ELR (cell line): ENCODE measurements around the gene PRSS56.
"Not testable (repeated sequence)": the region's sequence is repeated elsewhere in the genome, so short reads cannot be mapped to it uniquely, and the experiment has no call there.

Experiments
- DNase-seq: peaks from one replicate; pipeline ENCODE4 v3.0.0-alpha.2; 2015; ENCODE audit warnings: low read depth

Gene PRSS56

DNA sequence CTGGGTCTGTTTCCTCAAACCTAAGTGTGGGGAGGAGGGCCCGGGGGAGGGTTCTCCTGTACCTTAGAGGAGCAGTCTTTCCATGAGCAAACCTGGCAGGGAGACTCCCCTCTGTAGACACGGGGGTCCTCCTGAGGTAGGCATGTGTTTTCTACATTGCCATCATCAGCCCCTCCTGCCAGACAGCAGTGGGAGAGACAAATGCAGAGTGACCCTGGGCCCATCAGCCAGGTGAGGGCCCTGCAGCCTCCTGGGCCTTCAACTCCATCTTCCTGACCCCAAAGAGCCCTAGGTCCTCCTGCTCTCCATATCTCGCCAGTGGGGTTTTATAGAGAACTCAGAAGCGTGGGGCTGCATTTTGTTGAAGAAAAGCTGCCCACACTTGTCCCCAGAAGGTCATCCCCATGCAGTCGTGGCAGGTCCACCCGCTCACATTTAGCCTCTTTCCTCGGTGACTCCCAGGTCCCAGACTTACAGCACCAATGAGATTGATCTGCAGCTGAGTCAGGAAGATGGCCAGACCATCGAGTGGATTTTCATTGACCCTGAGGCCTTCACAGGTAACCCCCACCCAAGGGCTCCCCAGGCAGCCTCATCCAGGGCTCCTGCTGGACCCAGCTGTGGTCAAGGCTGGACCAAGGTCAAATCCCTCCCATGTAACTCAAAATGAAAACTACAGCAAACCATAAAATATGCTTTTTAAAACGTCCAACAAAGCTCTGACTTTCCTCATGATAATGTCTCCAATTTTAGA is 21.9 kb downstream of the PRSS56 start:
- no peak for DNase-seq

DNA sequence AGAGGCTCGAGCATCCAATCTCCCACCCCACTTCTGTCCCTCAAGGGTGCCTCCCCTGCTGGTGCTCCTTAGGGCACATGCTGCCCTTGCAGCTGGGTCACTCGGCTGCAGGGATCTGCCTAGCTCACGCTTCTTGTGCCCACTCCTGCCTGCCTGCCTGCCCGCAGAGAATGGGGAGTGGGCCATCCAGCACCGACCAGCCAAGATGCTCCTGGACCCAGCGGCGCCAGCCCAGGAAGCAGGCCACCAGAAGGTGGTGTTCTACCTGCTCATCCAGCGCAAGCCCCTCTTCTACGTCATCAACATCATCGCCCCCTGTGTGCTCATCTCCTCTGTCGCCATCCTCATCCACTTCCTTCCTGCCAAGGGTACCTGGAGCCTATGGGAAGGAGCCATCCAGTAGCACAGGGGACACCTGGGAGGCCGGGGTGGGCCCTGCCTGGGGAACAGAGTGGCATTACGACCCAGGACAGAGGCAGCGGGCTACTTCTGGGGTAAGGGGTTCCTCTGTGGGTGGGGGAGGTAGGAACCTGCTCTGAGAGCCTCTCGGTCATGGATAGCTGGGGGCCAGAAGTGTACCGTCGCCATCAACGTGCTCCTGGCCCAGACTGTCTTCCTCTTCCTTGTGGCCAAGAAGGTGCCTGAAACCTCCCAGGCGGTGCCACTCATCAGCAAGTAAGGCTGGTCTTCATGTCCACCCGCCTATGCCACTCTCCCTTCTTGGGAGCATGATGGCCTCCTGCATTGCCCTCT is 22.7 kb downstream of the PRSS56 start:
- no peak for DNase-seq

DNA sequence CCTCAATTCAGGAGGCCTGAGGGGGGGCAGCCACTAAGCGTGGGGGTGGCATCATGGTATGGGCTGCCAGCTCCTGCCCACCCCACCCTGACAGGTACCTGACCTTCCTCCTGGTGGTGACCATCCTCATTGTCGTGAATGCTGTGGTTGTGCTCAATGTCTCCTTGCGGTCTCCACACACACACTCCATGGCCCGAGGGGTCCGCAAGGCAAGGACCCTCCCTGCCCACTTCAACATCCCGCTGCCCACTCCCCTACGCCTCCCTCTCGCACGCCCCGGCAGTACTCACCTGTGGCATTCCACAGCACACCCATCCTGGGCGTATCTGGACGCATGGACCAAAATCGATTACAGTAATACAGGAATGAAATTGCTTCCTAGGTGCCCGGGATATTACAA is 23.3 kb downstream of the PRSS56 start:
- no peak for DNase-seq

DNA sequence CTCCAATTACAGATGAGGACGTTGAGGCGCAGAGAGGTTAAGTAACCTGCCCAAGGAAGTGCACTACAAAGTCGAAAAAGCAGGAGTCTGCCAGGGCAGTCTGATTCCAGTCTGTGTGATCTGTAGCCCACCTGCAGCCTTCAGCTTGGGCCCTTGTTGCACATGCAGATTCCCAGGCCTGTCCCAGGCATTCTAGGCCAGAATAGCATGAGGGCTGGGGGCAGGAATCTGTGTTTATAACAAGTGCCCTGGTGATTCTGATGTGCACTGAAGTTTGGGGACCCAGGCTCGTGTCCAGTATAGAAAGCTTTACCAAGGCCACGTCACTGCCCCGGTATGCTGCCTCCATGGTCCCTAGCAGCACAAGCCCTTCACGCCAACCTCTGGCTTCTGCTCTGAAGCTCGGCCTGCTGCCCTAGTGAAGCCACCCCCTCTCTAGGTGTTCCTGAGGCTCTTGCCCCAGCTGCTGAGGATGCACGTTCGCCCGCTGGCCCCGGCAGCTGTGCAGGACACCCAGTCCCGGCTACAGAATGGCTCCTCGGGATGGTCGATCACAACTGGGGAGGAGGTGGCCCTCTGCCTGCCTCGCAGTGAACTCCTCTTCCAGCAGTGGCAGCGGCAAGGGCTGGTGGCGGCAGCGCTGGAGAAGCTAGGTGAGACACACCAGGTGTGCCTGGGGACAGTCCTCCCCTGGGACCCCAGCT is 23.9 kb downstream of the PRSS56 start:
- DNase-seq: no peak

DNA sequence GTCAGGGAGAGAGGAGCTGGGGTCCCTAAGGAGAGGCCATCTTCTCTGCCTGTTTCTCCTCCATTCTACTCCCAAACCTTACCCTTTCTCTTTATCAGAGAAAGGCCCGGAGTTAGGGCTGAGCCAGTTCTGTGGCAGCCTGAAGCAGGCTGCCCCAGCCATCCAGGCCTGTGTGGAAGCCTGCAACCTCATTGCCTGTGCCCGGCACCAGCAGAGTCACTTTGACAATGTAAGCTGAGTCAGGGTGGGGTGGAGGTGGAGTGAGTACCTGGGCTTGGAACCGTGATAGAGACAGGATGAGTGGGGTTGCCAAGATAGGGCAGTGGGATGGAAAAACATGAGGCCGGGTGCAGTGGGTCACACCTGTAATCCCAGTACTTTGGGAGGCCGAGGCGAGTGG is 24.5 kb downstream of the PRSS56 start:
- no peak for DNase-seq

DNA sequence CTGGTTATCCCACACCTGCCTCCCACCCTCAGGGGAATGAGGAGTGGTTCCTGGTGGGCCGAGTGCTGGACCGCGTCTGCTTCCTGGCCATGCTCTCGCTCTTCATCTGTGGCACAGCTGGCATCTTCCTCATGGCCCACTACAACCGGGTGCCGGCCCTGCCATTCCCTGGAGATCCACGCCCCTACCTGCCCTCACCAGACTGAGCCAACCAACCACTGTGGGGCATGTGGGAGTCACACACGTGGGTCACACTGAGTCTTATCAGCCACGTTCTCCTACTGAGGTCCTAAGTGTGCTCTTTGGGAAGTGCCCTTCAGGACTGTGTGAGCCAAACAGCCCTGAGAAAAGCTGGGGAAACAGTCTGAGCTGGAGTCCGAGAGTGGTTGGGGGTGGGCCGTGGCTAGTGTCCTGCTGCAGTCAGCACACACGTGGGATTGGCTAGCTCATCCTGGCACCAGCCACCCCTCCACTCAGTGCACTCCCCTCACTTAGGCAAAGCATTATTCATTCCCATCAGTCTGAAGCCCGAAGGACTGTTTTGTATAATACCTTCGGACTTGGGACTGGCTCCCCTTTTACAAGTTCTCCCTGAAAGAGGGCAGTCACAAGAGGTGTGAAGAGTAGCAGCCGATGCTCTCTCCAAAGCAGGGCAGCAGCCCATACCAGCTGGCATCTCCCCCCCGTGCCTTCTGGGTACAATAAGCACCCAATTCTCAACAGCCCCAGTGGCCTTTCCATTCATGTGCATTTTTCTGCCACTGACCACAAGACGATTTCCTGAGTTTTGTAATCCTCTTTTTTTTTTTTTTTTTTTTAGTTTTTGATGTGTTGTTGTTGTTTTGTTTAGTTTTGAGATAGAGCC is 25.6 kb downstream of the PRSS56 start:
- no peak for DNase-seq

DNA sequence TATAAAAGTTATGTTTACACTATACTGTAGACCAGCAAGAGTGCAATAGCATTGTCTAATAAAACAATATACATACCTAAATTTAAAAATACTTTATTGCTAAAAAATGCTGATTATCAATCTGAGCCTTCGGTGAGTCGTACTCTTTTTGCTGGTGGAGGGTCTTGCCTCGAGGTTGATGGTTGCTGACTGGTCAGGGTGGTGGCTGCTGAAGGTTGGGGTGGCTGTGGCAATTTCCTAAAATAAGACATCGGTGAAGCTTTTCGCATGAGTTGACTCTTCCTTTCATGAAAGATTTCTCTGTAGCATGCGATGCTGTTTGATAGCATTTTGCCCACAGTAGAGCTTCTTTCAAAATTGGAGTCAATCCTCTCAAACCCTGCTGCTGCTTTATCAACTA is 27.8 kb downstream of the PRSS56 start:
- no peak for DNase-seq

DNA sequence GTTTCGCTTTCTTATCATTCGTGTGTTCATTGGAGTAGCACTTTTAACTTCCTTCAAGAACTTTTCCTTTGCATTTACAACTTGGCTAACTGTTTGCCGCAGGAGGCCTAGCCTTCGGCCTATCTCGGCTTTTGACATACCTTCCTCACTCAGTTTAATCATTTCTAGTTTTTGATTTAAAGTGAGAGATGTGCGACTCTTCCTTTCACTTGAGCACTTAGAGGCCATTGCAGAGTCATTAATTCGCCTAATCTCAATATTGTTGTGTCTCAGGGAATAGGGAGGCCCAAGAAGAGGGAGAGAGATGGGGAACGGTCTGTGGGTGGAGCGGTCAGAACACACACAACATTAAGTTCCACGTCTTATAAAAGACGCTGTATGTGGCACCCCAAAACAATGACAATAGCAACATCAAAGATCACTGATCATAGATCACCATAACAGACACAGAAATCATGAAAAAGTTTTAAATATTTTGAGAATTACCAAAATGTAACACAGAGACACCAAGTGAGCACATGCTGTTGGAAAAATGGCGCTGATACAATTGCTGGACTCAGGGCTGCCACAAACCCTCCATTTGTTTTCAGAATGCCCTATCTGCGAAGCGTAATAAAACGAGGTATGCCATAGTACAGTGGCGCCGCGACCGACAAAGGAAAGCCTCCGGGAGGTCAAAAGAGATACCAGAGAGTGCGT is 29.6 kb downstream of the PRSS56 start:
- peak; percentile 10 for DNase-seq

DNA sequence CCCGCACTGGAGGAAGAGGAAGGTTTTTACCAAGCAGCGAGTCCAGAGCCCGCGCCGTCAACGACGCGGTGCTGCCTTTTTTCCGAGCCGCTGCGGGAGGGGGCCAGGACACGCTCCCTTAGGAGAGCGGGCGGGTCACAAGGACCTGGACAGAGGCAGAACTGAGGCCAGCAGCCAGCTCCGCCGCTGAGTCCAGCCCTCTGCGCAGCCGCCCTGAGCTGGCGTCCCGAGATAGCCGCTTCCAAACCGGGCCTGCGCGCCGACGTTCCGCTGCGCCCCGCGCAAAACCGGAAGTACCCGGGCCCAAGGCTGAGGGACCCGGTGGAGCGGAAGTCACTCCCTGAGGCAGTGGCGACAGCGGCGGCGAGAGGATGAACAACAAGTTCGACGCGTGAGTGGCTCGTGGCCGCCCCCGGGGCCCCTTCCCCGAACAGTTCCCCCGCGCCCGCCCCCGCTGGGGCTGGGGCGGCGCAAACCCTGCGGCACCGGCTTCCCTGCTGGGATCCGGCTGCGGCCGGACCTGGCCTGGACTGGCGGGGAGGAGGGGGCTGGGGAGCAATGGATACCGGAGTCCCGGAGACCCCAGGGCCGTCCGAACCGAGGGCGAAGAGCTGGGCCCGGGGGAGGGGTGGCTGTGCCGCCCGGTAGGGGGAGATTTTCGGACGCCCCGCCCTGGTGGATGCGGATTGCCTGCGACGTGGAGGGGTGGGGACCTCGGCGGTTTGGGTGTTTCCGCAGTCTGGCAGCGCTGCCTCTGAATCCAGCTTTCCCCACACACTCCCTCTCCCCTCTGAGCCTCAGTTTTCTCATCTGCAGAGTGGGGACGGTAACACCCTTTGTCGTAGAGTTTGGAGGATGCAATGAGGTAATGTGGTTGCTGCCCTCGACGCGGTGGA is 30.4 kb downstream of the PRSS56 start, which contains the start of the genes EIF4E2 and TIGD1:
Gene EIF4E2 (plus strand): TSS at position 336 of the 896 bp plus-strand sequence. CDS start 36 bp downstream, at position 372.
Gene TIGD1 (minus strand): TSS at position 204 of the 896 bp plus-strand sequence. CDS start 675 bp downstream, outside the sequence.
- peak; percentile 95 for DNase-seq

DNA sequence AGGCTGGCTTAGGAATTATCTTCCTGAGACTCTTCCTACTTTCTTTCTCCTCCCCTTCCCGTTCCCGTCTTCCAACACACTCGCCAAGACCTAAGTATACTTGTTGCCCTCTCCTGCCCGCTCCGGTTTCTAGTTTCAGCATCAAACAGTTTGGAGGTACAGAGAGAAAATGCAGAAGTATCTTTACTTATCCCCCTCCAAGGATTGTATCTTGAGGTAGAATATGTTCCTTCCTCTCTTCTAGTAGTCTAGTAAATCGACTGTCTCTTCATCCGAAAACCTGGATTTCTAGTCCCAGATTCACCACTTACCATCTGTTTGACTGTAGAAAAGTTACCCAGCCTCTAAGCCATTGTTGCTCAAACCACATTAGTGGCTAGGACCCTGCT is 31.1 kb downstream of the PRSS56 start:
- no peak for DNase-seq

DNA sequence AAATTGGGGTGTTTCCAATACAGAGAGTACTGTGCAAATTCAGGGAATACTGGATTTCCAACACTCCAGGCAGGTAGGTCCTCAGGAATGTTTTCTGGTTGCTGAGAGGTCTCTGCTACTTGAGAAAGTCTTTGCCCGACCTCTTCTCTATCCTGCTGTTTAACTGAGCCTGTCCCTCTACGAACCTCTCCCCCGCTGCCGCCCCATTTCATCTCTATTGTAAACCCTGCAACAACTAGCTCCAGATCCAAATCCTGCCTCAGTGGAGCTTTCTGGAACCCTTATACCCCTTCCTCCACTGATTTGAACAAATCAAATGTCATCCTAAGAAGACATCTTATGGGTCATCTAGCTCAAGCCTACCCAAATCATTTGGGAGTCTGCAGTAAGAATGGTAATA is 31.6 kb downstream of the PRSS56 start:
- no peak for DNase-seq

DNA sequence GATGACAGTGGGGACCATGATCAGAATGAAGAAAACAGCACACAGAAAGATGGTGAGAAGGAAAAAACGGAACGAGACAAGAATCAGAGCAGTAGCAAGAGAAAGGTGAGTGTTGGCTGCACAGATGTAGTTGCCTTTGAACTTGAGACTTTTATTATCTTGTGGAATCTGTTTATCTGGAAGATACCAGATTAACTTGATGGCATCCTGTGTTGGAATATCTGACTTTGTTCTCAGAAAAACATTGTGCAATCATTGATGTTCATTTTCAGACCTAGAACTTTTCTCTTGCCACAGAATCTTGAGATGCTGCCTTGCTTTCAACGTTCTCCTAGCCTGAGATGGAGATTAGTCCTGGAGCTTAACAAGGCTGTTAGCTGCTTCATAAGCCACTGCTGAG is 36.2 kb downstream of the PRSS56 start:
- no peak for DNase-seq

DNA sequence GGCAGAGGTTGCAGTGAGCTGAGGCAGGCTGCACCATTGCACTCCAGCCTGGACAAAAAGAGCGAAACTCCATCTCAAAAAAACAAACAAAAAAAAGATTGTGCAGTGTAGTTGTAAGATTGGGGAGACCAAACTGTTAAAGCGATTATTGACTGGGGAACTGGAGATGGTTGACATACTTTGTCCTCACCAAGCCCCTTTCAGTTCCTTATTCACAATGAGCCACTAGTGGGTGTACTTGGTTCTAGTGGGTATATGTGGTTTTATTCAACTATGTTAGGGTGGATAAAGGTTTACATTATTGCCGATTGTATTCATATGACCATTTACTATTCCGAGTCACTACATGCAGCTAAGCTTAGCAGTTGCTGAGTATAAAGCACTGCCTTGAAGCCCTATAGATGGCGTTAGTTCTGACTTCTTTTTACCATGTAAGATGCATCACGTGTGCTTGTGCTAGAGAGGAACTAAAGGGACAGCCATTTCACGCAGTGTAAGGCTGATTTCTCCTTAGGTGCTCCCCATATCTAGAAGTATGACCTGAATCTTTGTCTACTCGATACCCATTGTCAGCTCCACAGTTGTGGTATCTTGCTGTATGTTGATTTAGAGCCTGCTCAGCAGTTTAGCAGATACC is 42.4 kb downstream of the PRSS56 start:
- no peak for DNase-seq

DNA sequence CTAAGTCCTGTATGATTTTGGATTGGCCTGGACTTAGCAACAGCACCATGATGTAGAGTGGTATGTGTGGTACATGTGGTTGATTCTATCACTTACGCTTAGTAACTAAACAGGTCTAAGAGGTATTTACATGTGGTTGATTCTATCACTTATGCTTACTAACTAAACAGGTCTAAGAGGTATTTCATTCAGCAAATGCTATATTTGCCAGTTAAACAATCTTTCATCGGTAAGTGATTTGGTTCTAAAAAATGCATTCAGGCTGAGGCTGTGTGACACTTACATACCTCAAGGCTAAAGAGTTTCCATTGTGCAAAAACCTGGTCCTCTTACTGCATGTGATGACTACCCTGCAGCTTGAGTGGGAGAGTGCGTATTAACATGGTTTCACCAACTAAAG is 43.4 kb downstream of the PRSS56 start:
- peak; percentile 28 for DNase-seq

DNA sequence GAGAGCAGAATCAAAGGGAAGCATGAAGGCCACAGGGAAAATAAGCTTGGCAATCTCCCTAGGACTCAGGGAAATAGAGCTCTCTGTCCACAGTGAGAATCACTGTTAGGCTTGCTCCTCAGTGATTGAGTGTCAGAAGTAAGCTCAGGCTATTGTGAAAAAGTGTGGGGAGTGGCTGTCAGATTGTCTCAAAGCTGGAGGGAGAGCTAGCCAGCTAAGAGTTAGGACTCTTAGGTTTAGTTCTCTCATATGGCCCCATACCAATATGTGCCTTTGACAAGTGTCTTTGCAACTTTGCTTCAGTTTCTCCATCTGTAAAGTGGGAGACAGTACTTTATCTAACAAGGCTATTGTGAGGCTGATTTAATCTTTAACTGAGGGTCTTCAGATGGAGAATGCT is 47.5 kb downstream of the PRSS56 start:
- no peak for DNase-seq

DNA sequence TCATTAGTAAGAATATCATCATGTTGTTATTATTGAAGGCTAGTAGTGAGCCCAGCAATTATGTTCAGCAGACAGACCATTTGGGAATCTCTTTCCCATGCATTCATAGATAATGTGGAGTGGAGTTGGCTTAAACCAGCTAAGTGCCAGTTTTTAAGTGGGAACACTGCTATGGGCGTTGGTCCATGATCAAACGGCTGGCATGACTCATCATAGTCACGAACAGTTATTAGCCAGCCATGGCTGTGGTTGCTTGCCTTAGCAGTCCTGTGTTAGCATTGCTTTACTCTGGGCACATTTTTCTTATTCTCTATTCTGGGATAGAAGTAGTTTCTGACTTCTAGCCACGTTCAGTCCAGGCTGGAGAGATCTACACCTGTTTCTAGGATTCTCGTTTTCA is 48.0 kb downstream of the PRSS56 start:
- peak; percentile 93 for DNase-seq

DNA sequence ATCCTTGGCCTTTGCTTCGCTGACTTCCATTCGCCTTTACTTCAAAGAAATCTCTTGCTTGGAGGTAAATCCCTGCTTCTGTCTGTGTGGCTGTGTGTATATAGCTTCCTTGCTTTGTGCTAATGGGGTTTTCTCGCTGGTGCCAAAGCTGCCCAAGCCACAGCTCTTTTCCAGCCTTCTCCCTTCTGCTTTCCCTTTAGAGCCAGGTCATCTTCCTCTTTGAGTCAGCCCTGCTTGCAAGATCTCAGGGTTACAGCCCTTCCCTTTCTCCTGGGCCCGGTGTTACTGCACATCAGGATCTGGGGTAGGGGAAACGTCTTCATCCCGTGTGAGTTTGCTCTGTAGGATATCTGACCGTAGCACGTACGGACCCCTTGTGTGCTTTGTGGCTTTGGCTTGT is 49.4 kb downstream of the PRSS56 start:
- DNase-seq: no peak

DNA sequence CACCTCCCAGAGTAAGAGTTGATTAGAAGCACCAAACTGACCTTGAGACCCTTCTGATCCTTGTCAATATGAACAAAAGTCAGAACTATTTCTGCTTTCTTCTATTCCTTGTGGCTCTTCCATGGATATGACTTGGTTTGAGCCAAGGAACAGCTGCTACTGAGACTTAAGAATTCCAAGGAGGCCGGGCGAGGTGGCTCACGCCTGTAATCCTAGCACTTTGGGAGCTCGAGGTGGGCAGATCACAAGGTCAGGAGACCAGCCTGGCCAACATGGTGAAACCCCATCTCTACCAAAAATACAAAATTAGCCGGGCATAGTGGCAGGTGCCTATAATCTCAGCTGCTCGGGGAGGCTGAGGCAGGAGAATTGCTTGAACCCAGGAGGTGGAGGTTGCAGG is 50.3 kb downstream of the PRSS56 start:
- DNase-seq: not testable (repeated sequence)

DNA sequence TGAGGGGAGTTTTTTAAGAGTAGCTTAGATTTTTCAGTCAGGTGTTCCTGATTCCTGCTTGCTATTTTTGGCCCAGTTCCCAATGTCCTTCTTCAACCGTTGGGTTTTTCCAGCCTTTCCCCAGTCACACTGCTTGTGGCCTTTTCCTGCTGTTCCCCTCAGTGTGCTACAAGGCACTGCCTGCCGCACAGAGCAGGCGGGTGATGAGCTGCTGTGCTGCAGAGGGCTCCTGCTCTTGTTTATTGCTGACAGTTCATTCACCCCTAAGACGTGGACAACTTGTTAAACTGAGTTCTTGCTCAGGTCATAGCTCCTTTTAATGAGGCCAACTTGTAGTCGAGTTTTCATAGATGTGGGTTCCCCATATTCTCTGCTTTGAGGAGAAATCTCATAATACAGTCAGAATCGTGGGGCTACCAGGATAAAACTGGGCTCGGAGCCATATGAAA is 50.9 kb downstream of the PRSS56 start:
- DNase-seq: no peak

DNA sequence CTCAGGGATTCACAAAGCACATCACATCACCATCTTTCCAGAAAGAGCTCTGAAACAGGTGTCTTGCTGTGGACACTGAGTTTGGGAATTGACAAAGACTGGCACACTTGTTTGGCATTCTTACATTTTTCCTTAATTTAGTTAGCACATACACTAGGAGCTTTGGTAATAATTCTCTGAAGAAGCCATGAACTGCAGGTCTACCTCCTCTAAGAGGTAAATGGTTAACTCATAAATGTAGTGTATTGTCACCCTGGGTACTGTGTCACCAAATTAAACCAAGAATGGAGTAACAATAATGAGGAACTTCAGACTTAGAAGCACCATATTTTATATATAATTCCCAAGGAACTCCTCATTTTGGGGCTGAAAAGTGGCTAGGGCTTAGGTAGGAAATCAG is 52.9 kb downstream of the PRSS56 start:
- DNase-seq: no peak
